HG03571 (cell line): ENCODE results near the gene ERCC4.

Experiments used
- ATAC-seq: cut with Tn5 transposase; IDR thresholded peaks from one replicate; pipeline ENCODE4 v1.9.1; 2021; ENCODE audit not compliant: unreplicated experiment

ERCC4 gene

DNA sequence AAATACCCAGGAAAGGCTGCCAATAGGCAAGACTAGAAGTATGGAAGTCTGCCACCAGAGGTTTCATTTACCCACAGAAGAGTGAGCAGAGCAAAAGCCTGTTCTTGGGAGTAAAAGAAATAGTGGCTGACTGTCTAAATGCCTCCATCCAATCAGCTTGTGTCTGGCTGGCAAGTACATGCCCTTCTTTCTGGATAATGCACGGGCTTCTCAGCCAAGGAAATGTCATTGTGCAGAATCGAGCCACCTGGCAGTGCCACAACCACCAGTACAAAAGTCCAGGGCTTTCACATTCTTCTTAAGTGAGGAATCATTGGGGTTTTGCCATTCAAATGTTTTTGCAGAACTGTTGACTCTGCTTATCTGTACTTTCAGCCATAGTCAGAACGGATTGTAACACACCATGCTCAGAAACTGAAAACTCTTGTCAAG is 10.1 kb upstream of the ERCC4 start:
- no peak for ATAC-seq

DNA sequence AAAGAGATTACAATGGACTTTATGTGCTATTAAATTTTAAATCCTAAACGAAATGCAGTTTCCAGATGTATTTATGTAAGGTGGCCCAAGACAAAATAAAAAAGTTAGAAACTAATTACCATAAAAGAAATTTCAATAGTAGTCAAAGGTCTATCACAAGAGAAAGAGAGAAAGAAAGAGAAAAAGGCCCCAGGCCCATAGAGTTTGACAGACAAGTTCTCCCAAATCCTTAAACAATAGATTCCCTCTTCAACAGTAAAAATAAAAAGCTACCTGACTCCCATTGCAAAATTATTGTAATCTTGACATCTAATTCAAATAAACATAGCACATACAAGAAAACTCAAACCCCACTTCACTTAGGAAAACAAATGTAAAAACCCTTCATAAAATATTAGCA is 8.6 kb upstream of the ERCC4 start:
- no peak for ATAC-seq

- no peak for ATAC-seq
Observed at GRCh38 chr16:13911871-13912270, 8.1 kb upstream of the ERCC4 start.

GRCh38 chr16:13912891-13913290 is 7.1 kb upstream of the ERCC4 start:
- ATAC-seq, result no peak

- ATAC-seq, result no peak
Observed at GRCh38 chr16:13913374-13914292, 6.3 kb upstream of the ERCC4 start.

DNA sequence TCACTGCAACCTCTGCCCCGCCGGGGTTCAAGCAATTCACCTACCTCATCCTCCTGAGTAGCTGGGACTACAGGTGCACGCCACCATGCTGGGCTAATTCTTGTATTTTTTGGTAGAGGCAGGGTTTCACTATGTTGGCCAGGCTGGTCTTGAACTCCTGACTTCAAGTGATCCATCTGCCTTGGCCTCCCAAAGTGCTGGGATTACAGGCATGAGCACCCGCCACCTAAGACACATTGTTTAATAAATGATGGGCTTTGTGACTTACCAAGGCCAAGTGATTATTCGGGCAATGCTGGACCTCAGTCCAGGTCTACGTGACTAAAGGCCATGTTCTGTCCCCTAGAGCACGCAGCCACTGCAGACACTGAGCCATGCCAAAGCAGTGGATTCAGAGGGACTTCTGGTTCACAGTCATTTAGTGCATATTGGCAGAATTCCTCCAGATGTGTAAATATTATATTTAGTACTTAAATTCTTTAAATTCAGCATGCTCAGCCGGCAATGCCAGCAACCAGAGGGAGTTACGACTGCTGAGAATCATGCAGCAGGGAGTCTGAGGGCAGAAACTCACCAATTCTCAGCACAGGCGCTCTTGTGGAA is 4.8 kb upstream of the ERCC4 start:
- ATAC-seq, result no peak

- ATAC-seq, result no peak
Observed at GRCh38 chr16:13919330-13919682, 648 bp upstream of the ERCC4 start.

DNA sequence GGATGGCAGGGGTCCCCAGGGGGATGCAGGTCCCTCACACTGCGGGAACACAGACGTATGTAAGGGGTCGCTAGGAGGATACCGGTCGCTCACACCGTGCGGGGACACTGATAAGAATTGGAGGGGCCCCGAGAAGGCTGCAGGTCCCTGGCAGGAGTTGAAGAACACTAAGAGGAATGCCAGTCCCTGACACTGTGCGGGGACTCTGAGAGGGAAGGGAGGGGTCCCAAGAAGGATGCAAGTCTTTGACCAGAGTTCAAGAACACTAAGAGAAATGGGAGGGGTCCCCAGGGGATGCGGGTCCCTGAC is 510 bp downstream of the ERCC4 start:
- ATAC-seq, result no peak

- ATAC-seq, result no peak
Observed at GRCh38 chr16:13921328-13921727, 1.4 kb downstream of the ERCC4 start.

DNA sequence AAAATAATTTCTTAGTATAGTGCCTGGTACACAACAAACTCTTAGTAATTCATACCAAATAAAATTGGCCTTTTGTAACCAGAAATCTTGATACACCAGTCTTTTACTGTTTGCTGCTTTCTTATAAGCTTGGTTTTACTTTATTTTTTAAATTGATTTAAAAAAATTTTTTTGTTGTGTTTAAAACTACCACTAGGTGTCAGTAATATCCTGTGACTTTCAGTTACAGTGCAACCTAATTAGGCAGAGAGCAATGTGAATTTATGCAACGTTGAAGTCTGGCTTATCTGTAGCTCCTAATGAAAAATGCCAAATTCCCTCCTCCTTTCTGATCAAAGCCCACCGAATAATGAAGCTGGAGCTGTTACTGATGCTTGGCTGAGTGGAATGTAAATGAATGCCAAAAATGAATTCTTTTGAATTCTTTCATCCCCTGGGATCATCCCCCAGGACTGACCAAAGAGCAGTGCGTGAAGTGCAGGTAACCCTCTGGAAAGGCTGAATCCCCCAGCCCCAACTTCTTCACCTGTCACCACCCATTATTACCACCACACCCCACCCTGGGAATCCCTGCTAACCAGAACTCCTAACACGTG is 3.8 kb downstream of the ERCC4 start:
- no peak for ATAC-seq

- no peak for ATAC-seq
Observed at GRCh38 chr16:13926464-13926863, 6.5 kb downstream of the ERCC4 start.

DNA sequence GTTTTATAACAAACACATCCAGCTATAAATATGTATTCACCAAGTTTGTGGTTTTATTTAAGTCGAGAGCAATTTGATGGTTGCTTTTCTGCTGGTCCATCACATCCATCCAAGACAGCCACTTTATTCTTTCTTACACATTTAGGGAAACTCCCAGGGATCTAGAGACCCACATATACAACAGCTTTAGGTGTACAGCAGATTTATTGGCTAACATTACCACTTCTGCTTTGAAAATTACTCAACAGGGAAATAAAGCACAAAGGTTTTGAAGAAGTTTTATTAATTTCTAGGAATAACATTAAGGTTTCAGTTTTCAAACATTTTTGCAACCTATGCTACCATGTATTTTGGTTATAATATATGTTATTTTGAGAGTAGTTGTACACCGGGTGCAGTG is 6.9 kb downstream of the ERCC4 start:
- no peak for ATAC-seq

GRCh38 chr16:13928646-13929045 is 8.7 kb downstream of the ERCC4 start:
- ATAC-seq, result no peak

- no peak for ATAC-seq
Observed at GRCh38 chr16:13931845-13932244, 11.9 kb downstream of the ERCC4 start.

GRCh38 chr16:13935408-13935807 is 15.5 kb downstream of the ERCC4 start:
- ATAC-seq, result no peak

DNA sequence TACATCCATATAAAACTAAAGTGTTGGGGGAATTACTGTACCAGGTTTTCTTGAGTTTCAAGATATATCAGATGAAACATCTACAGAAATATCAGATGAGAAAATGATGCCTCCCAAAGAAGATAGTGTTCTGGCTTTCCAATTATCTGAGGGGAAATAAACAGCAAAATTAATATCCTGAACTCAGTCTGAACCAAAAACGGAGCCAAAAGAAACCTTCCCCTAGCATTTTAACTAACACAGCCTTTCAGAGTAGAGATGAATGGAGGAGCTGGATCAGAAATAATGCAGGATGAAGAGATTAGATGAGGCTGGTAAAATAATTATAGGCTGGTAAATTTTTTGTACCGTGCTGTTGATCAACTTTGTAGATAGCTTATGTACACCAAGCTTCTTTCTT is 16.2 kb downstream of the ERCC4 start:
- no peak for ATAC-seq

- no peak for ATAC-seq
Observed at GRCh38 chr16:13936596-13937081, 16.7 kb downstream of the ERCC4 start.

DNA sequence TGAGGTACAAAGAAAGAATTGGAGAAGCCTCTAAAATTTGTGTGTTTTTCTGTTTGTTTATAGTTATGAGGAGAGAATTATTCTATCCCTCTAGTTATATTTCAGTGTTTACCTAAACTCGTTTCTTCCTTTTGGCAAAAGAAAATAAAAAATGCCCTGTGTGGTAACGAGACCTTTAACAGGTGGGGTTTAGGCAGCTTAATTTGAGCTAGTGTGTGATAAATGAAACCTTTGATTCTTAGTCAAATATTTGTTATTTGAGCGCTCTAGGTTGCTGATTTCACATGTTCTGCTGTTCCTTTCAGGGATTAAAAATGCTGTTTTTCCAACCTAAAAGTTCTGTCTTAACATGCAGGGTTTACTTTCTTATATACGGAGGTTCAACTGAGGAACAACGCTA is 17.5 kb downstream of the ERCC4 start:
- no peak for ATAC-seq

DNA sequence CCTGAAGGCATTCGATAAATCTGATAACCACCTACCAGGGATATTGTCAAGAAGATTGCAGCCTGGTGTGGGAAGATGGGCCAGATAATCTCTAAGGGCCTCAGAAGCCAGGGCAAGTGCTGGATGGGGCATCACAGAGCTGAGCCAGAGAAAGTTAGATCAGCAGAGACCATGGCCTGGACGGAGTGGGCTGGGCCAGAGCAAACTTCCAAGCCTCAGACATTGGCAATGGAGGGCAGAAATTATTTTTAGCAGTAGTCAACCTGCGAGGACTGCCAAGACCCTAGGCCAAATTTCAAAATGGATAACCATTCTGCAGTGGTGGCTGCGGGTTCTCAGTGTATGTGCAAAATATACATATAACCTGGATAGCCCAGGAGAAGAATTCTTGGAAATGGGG is 18.5 kb downstream of the ERCC4 start:
- no peak for ATAC-seq

DNA sequence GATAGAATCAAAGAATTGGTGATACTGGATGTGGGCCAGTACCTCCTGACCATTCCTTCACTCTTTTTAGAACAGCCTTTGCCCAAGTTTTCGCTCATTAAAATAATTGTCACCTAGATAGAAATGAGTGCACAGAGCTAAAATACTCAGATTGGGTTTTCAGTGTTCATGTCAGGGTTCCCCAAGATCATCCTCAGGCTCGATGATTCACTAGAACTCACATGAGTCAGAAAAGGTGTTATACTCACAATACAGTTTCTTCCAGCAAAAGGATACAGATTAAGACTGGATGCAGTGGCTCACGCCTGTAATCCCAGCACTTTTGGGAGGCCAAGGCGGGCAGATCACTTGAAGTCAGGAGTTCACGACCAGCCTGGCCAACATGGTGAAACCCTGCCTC is 19.9 kb downstream of the ERCC4 start:
- no peak for ATAC-seq

DNA sequence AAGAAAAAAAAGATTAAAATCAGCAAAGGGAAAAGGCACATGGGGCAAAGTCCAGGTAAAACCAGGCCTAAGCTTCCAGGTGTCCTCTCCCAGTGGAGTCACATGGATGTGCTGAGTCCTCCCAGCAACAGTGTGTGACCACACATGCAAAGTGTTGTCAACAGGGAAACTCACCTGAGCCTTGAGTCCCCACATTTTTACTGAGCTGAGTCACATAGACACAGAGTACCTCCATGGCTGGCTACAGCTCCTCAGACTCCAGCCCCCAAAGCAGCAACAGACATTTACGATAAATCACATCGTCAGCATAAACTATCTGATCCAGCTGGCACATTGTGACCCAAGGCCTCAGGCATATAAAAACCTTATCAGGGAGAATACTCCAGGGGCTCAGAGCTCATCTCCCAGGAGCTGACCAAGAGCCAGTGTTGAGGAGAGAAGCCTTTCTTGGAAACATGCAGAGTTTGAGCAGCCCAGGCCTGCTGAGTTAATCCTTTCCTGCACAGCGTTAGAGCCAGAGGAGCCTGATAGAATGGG is 20.5 kb downstream of the ERCC4 start:
- no peak for ATAC-seq

DNA sequence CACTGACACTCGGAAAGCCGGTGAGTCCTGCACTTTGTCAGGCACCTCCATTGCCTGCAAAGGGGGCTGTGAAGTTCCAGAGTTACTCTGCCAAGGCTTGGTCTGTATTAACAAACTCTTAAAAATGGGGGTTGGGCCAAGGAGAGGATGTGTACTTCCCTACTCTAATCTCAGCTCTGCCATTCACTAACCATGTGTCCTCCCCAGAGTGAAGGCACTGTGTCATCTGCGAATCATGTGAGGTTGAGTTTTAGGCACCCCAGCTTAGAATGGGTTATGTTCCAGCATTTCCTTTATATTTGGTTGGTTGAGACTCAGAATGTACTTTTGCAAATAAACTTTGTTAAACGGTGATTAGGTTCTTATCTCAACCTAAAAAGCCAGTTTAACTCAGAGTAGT is 24.9 kb downstream of the ERCC4 start:
- no peak for ATAC-seq
